Panc1 (cell line): Measurements from ENCODE around the gene HBS1L. TPM values are rescaled to one million over a fixed set of nuclear protein-coding genes. Genes with fewer than 3 reads are reported as not detected.
A peak's percentile ranks its signal among the peaks of the same experiment; 100 is the strongest.

ENCODE experiments used
- ATAC-seq: fragments of 200-7000 bp; cut with Tn5 transposase; 2 replicates; pipeline ENCODE4 v1.9.1; 2020; ENCODE audit warnings: mild to moderate bottlenecking, moderate library complexity
- BruUV-seq: library from RNA; stranded (reverse); fragments of 400-500 nt; replicated peaks from 2 replicates; lab custom pipeline; 2021; lab: Mats Ljungman, UMichigan
- CTCF ChIA-PET: fragments of 300-600 bp; sonication (Branson Sonifier 250); formaldehyde crosslinking; loops from one replicate; lab custom pipeline; 2022; ENCODE audit warnings: antibody characterized with exemption; lab: Charles Lee
- POLR2A ChIA-PET: fragments of 300-600 bp; sonication (Branson Sonifier 250); formaldehyde crosslinking; loops from one replicate; lab custom pipeline; 2022; ENCODE audit warnings: antibody characterized with exemption; lab: Charles Lee
- DNase-seq: peaks from one replicate; pipeline ENCODE4 v3.0.0-alpha.2; 2010; ENCODE audit warnings: low read depth, low spot score
- H3K27ac ChIP-seq: 2 replicates; pipeline ENCODE4 v1.5.1; 2011; ENCODE audit warnings: mild to moderate bottlenecking, low read length, inconsistent platforms
- H3K27me3 ChIP-seq: fragments of 200-500 bp; sonication (Bioruptor generic); 2 replicates; pipeline ENCODE4 v1.6.0; 2014; ENCODE audit warnings: low read length, inconsistent platforms; ENCODE audit not compliant: control insufficient read depth, insufficient read depth
- H3K36me3 ChIP-seq: fragments of 200-500 bp; sonication (Bioruptor generic); 2 replicates; pipeline ENCODE4 v1.5.1; 2014; ENCODE audit warnings: inconsistent platforms, mild to moderate bottlenecking, low read length, moderate library complexity; ENCODE audit not compliant: control insufficient read depth, insufficient read depth
- H3K4me1 ChIP-seq: 2 replicates; pipeline ENCODE4 v1.5.1; 2011; ENCODE audit warnings: inconsistent platforms, mild to moderate bottlenecking, low read length, moderate library complexity; ENCODE audit not compliant: control insufficient read depth, insufficient read depth
- H3K4me3 ChIP-seq, 2 experiments: 2 replicates each; pipeline ENCODE4 v1.5.1; 2011 to 2012; ENCODE audit warnings: low read depth in 2 of 2, low read length in 2 of 2, mild to moderate bottlenecking in 2 of 2, inconsistent platforms in 1 of 2, moderate library complexity in 1 of 2
- H3K9me3 ChIP-seq: fragments of 200-500 bp; sonication (Bioruptor generic); 2 replicates; pipeline ENCODE4 v1.5.1; 2014; ENCODE audit warnings: low read depth, mild to moderate bottlenecking, inconsistent platforms, low read length, moderate library complexity; ENCODE audit not compliant: control insufficient read depth, insufficient read depth
- CTCF ChIP-seq: fragments of 450-650 bp; IDR thresholded peaks from 2 replicates; pipeline ENCODE4 v1.5.1; 2017; ENCODE audit warnings: mild to moderate bottlenecking
- POLR2AphosphoS5 ChIP-seq: IDR thresholded peaks from 2 replicates; pipeline ENCODE4 v1.6.1; 2012; ENCODE audit warnings: mild to moderate bottlenecking, low read depth, low read length, moderate library complexity
- REST ChIP-seq, 2 experiments: IDR thresholded peaks; 2 replicates each; pipeline ENCODE4 v1.6.1; 2011 to 2012; ENCODE audit warnings: low read depth in 2 of 2, control low read depth in 1 of 2, low read length in 1 of 2, mild to moderate bottlenecking in 1 of 2, moderate library complexity in 1 of 2; ENCODE audit not compliant: insufficient read depth in 1 of 2
- SIN3A ChIP-seq: IDR thresholded peaks from 2 replicates; pipeline ENCODE4 v1.6.1; 2012; ENCODE audit warnings: low read depth, mild to moderate bottlenecking, low read length, moderate library complexity, borderline replicate concordance; ENCODE audit not compliant: insufficient read depth
- TCF7L2 ChIP-seq: IDR thresholded peaks from 2 replicates; pipeline ENCODE4 v1.6.1; 2011; ENCODE audit warnings: mild to moderate bottlenecking, low read depth, low read length, inconsistent platforms
- in situ Hi-C: cut with HindIII; loops from 2 replicates; pipeline ENCODE4 v1.10.0; 2016; ENCODE audit warnings: low sequenced_read_pairs, low pct_unique_long_range_greater_than_20kb
- intact Hi-C: fragments of 100-400 bp; cut with micrococcal nuclease; formaldehyde crosslinking; loops from one replicate; pipeline ENCODE4 v1.10.0; 2022; ENCODE audit not compliant: unreplicated experiment
- total RNA-seq: library from RNA; stranded (reverse); gene quantifications from one replicate; pipeline ENCODE4 v1.2.1, GENCODE V29; 2021; ENCODE audit not compliant: unreplicated experiment

Gene HBS1L
- total RNA-seq, 1 experiment from 2014 or later, result 79.2 TPM

DNA sequence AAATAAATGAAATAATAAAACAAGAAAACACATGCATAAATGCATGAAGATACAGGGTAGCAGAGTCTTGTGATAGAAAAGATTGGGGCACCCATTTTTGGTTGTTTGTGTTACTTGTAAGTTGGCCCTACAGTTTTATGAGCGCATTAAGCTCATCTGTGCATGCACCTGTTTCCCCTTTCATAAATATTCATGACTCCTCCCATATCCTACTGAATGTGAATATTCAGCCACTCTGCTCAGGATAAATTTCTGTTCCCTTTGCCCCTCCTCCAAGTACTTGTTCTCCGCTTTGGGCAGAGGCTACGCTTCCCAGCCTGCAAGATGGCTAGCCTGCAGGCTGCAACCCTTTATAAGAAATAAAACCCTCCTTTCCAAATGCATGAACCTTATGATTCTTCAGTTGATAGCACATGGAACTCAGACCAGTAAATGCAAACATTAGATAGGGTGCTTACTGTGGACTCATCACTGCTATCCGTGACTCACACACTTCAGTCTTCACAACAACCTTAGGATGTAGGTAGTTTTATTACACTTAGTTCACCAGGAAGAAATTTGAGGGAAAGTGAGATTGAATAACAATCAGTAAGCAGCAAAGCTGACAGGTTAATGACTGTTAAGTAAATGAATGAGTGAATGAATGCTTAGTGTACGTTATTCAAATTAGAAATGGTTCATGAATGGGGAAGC lies 119.7 kb downstream of the HBS1L start:
- Histone ChIP-seq H3K27me3 (no peaks in the 10 kb centered on the region), H3K4me3 (no peak overlapping the region), H3K4me1 (peaks cover 2% of the 10 kb centered on the region; the same call in 1 of the 2 replicates), H3K9me3 (no peaks in the 10 kb centered on the region), H3K36me3 (no peaks in the 10 kb centered on the region), H3K27ac (no peak overlapping the region)
- TF ChIP-seq REST (IDR thresholded peaks at IDR 0.05; ENCODE audit: insufficient read depth in 1 of 2, low read depth in 2 of 2, low read length in 1 of 2) (no peak), POLR2AphosphoS5 (no peak), SIN3A (no peak), CTCF (no peak), TCF7L2 (no peak)
- POLR2A ChIA-PET, result no interaction called here
- no peak for DNase-seq
- ATAC-seq, result peak; percentile 75
- no TSS peak for BruUV-seq
- CTCF ChIA-PET, result no interaction called here
- in situ Hi-C loops (no loop called here), intact Hi-C loops (no loop called here)

DNA sequence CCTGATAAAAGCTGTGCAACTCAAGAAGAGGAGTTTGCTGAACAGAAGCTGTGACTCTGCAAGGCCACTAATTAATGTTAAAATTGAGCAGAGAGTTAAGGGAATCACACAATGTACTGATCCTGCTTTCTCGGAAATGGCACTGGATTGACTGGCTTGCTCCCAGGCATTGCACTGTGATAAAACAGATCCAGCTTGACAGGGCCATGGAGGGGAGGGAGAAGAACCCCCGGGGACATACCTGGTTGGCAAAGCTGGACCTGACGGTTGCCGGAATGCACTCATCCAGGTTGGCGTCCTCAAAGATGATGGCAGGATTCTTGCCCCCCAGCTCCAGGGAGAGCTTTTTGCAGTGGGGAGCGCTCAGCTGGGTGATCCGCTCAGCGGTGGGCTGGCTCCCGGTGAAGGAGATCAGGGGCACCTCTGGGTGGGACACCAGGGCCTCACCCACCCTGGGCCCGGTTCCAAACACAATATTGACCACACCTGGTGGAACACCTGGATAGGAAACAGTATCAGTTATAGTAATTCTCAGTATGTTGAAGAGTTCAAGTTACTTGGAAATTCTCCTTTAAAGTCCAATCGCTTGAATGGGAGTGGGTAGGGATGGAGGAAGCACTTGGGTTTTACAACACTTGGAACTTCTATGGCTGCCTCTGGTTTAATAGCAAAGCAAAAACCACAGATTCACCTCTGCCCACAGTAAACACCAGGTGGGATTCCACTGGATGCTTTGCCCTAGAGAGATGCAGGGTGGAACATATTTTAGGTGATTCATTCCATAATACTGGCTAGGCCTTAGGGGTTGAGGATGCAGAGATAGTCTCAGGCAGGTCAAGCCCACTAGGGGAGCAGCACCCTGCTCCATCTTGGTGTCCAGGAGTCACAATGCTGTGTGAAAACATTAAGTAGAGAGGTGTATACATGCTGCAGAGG lies 121.8 kb downstream of the HBS1L start:
- no peak overlapping the region for H3K4me3 ChIP-seq
- ChIA-PET POLR2A (no interaction called here), CTCF (no interaction called here)
- ATAC-seq (no peak), DNase-seq (no peak)
- in situ Hi-C loops, result no loop called here
- intact Hi-C loops, result no loop called here
- no peak for TF ChIP-seq POLR2AphosphoS5
- no peak overlapping the region for H3K27ac ChIP-seq
- H3K36me3 ChIP-seq, result no peaks in the 10 kb centered on the region
- BruUV-seq, result no TSS peak
- H3K27me3 ChIP-seq, result no peaks in the 10 kb centered on the region
- peaks cover 2% of the 10 kb centered on the region; the same call in 1 of the 2 replicates for H3K4me1 ChIP-seq
- no peaks in the 10 kb centered on the region for H3K9me3 ChIP-seq
